Ishikawa (cell line): ENCODE measurements around the gene VEGFA.

Experiments used
- CEBPB ChIP-seq: IDR thresholded peaks from 2 replicates; pipeline ENCODE4 v1.6.1; 2012
- CREB1 ChIP-seq: IDR thresholded peaks from 2 replicates; pipeline ENCODE4 v1.6.1; 2012; ENCODE audit warnings: low read depth
- EGR1 ChIP-seq: IDR thresholded peaks from 2 replicates; pipeline ENCODE4 v1.6.1; 2012
- EP300 ChIP-seq: IDR thresholded peaks from 2 replicates; pipeline ENCODE4 v1.6.1; 2012; ENCODE audit warnings: borderline replicate concordance
- FOXM1 ChIP-seq: IDR thresholded peaks from 2 replicates; pipeline ENCODE4 v1.6.1; 2012; ENCODE audit warnings: low read depth, borderline replicate concordance
- MAX ChIP-seq: IDR thresholded peaks from 2 replicates; pipeline ENCODE4 v1.6.1; 2012
- RAD21 ChIP-seq: IDR thresholded peaks from 2 replicates; pipeline ENCODE4 v1.6.1; 2012; ENCODE audit warnings: low read depth
- REST ChIP-seq: IDR thresholded peaks from 2 replicates; pipeline ENCODE4 v1.6.1; 2012; ENCODE audit warnings: low read depth, mild to moderate bottlenecking
- TAF1 ChIP-seq: IDR thresholded peaks from 2 replicates; pipeline ENCODE4 v1.6.1; 2012; ENCODE audit warnings: low read depth, mild to moderate bottlenecking
- TCF12 ChIP-seq: IDR thresholded peaks from 2 replicates; pipeline ENCODE4 v1.6.1; 2012; ENCODE audit warnings: low read depth
- USF1 ChIP-seq: IDR thresholded peaks from 2 replicates; pipeline ENCODE4 v1.6.1; 2012
- YY1 ChIP-seq: IDR thresholded peaks from 2 replicates; pipeline ENCODE4 v1.6.1; 2012; ENCODE audit warnings: low read depth
- ZBTB7A ChIP-seq: IDR thresholded peaks from 2 replicates; pipeline ENCODE4 v1.6.1; 2012; ENCODE audit warnings: low read depth

- no peak for TF ChIP-seq MAX
- no peak for TF ChIP-seq CEBPB
- TF ChIP-seq EP300: no peak
- no peak for TF ChIP-seq REST
- no peak for TF ChIP-seq YY1
- no peak for TF ChIP-seq TAF1
- TF ChIP-seq CREB1: no peak
- no peak for TF ChIP-seq RAD21
- no peak for TF ChIP-seq EGR1
- no peak for TF ChIP-seq FOXM1
- TF ChIP-seq ZBTB7A: no peak
- no peak for TF ChIP-seq USF1
- TF ChIP-seq TCF12: no peak
These were observed 41.7 kb downstream of the VEGFA start for GRCh38 chr6:43811733-43812099.
